ENCODE measurements around the gene BTN3A1.

GRCh38 chr6:26414281-26414680, 12.2 kb downstream of the BTN3A1 start:
- no peak for TF ChIP-seq TCF4 (CRISPR knock-in tag; IDR thresholded peaks at IDR 0.05; ENCODE audit: borderline replicate concordance)
- no peak for TF ChIP-seq CSRNP3 (CRISPR knock-in tag; IDR thresholded peaks at IDR 0.05)
- TF ChIP-seq CREB5 (CRISPR knock-in tag; IDR thresholded peaks at IDR 0.05; ENCODE audit: low read depth) = no peak
- no peak for TF ChIP-seq PATZ1 (CRISPR knock-in tag; IDR thresholded peaks at IDR 0.05; ENCODE audit: borderline replicate concordance)
- TF ChIP-seq BACH2 (CRISPR knock-in tag; IDR thresholded peaks at IDR 0.05; ENCODE audit: borderline replicate concordance) = no peak
- no peak for TF ChIP-seq ZNF8 (CRISPR knock-in tag; IDR thresholded peaks at IDR 0.05)
- TF ChIP-seq POU6F1 (CRISPR knock-in tag; IDR thresholded peaks at IDR 0.05; ENCODE audit: borderline replicate concordance, low read depth) = no peak
- no peak for TF ChIP-seq ZFP3 (CRISPR knock-in tag; IDR thresholded peaks at IDR 0.05)
- no peak for TF ChIP-seq RARB (CRISPR knock-in tag; IDR thresholded peaks at IDR 0.05)
